Medulla oblongata (tissue), 1 donor: ENCODE measurements around the gene KLHL22.
"Not testable (repeated sequence)": the region's sequence is repeated elsewhere in the genome, so short reads cannot be mapped to it uniquely, and the experiment has no call there.

Experiments used
- DNase-seq: peaks from one replicate; pipeline ENCODE4 v3.0.0-alpha.2; 2015; ENCODE audit errors: extremely low spot score

KLHL22 gene

DNA sequence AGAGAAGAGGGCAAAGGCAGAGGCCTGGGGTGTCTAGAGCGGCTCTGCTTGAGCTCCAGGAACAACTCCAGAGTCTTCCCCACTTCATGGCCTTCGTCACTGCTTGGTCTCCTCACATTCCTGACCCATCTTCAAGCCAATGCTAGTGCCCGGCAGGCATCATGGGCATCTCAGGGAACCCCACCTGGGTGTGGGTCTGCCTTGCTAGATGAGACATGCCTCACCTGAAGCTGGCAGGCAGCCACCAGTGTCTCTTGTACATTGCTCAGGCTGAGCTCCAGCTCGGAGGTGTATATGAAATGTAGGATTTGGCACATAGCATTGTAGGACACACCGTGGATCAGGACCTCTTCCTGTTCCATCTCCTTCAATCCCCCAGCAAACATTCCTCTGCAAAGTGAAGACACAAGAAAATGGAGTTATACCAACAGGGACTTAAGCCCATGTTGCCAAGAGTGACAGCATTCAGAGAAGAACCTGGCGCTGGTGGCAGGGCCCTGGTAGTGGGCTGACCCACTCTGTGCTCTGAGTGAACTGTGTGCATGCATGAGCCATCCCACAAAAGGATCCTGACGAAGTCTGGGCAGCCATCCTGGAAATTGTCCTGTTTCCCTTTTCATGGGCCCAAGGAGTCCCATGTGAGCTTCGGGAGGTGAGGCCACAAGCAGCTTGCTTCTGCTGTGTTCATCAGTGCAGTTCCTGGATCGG lies 24.3 kb downstream of the KLHL22 start:
- peak; percentile 44 for DNase-seq

DNA sequence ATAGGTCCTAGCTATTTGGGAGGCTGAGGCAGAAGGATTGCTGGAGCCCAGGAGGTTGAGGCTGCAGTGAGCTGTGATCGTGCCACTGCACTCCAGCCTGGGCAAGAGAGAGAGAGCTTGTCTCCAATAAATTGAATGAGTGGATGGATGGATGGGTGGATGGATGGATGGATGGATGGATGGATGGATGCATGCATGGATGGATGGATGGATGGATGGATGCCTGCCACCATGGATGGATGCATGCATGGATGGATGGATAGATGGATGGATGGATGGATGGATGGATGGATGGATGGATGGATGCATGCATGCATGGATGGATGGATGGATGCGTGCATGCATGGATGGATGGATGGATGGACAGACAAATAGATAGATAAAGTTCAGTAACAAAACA lies 25.1 kb downstream of the KLHL22 start:
- not testable (repeated sequence) for DNase-seq

- DNase-seq = no peak
These were observed 26.3 kb downstream of the KLHL22 start for GRCh38 chr22:20469110-20469868.

GRCh38 chr22:20466659-20467379 lies 28.8 kb downstream of the KLHL22 start:
- DNase-seq = no peak

DNA sequence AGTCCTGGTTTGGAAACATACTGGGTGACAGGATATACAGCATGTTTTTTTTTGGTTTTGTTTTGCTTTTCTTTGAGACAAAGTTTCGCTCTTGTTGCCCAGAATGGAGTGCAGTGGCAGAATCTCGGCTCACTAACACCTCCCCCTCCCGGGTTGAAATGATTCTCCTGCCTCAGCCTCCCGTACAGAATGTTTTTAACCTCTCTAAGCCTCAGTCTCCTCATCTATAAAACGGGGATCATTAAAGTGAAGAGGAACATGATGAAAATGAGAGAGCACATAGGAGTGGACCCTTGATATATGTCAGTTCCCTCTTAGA lies 29.9 kb downstream of the KLHL22 start:
- DNase-seq = no peak

- DNase-seq = no peak
These were observed 30.5 kb downstream of the KLHL22 start for GRCh38 chr22:20464912-20465758.

- DNase-seq = no peak
These were observed 31.4 kb downstream of the KLHL22 start for GRCh38 chr22:20464096-20464614.

DNA sequence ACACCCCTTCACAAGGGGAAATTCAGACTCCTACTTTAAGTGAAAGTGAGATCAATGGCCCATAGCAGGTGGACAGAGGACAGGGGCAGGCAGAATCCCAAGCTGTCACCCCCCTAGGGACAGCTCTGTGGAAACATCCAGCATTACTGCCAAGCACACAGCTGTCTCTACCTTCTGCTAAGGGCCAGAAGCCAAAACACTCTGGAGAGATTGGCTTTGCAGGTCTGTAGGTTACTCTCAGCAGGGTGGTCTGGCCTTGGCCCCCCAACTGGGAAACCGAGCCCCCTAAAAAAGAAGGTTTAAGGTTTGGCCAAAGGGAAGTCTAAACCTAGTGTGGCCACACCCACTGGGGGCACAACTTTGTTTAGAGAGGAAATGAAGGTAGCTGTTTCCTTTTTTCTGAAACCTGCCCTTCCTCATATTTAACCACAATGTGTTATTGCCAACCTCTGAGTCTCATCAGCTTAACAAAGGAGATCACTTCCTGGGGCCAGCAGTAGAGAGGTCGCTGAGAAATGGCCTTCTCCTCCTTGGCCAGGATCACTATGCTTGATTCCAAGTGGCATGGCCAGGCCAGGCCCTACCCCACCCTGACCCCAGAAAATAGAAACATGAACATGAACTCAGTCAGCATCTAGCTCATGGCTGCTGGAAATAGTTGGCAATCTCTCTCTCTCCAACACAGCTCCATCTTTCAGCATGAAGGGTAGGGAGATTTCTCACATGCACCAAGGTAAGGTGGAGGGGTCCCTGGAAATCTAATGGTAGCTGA lies 32.1 kb downstream of the KLHL22 start:
- no peak for DNase-seq

- DNase-seq = no peak
These were observed 35.7 kb downstream of the KLHL22 start for GRCh38 chr22:20459862-20460261.

DNA sequence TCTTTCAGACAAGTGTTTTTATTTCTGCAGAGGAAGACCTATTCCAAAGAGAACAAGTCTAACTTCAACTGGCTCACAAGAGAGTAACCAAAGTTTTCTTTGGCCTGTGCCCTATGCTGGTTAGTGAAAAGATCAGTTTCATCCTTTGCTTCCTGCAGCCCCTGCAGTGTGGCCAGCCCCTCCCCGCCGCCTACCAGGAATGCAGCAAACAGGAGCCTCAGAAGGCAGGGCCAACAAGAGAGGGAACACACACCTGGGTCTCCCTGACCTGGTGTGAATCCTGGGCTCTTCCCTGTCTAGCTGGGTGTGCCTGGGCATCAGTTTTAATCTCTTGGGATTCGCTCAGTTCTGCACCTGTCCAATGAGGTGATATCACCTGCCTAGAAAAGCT lies 36.4 kb downstream of the KLHL22 start:
- no peak for DNase-seq

DNA sequence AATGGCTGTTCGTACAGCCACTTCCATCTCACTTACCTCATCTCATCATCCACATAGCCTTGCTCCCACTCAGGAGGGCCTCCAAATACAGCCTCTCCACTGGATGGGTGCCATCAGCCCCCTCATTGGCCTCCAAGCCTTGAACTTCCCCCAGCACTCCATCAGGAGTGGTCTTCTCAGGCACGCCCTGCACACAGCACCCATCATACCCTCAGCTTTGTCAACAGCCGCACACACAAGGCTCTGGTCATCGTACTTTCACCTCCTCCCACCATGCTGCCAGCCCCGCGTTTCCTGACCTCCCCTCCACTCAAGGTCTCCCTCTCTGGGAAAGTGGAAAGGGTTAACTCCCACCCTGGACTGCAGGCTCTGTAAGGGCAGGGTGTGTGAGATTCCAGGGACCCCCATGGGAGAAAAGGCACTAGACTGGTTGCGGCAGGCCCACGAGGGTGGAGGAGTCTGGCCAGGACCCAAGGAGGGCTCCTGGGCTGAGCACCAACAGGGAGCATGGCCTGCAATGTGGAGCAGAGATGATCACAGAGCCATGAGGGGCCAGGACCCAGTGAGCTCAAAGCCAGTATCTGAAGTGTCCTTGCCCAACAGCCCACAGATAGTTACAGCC lies 37.0 kb downstream of the KLHL22 start:
- DNase-seq = no peak

GRCh38 chr22:20457506-20458240 lies 37.9 kb downstream of the KLHL22 start:
- no peak for DNase-seq

DNA sequence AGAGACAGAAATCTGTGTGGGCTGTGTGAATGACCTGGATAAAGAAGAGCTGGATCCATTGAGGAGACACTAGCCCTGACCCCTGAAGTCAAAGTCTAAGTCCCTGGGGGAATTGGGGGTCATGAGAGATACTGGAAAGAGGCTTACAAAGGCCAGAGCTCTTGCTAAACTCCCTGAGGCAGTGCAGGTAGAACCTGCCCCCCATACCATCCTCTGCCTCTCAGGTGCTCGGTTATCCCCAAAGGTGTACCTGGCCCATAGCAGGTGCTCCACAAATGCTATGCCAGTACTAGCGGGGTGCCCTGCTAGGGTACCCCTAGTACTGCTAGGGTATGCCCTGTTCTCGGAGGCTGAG lies 38.9 kb downstream of the KLHL22 start:
- no peak for DNase-seq

DNA sequence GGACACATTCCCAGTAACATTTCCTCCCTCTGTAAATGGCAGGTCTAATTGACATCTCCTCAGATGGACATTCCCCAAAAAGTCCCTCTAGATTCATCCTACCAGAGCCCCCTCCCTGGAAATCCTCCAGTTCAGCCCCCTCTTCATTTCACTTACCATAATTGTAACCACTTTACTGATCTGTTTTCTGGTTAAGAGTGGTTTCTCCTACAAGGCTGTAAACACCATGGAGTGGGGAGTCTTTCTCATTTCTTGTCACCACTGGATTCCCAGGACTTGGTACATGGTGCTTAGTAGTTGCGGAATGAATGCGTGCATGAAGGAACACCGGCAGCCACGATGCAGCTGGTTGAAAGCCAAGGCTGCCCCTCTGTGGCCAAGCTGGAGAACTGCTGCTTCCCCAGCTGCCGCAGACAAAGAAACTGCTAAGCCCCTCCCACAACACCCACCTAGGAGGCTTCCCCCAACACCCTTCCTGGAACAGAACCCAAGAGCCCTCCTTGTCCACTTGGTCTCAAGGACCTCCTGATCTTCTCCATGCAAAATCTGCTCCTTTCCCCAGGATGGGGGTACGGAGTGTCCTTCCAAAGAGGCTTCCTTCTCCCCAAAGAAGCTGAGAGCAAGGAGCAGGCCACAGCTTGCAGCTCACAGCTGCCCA lies 39.4 kb downstream of the KLHL22 start:
- peak; percentile 71 for DNase-seq

DNA sequence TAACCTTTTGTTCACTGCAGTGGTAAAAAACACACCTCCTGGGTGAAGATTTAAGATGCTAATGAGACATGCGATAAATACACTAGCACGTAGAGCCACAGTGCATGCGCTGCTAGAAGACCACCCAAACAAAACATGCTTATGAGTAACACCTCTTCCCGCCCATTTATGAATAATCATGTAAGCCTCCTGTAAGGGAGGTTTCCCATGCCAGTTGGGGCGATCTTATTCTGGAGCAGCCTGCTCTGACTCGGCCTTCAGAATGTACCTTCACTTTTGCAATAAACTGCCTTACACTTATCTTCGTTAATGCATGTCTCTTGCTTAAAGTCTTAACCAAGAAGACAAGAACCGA lies 39.9 kb downstream of the KLHL22 start:
- no peak for DNase-seq

DNA sequence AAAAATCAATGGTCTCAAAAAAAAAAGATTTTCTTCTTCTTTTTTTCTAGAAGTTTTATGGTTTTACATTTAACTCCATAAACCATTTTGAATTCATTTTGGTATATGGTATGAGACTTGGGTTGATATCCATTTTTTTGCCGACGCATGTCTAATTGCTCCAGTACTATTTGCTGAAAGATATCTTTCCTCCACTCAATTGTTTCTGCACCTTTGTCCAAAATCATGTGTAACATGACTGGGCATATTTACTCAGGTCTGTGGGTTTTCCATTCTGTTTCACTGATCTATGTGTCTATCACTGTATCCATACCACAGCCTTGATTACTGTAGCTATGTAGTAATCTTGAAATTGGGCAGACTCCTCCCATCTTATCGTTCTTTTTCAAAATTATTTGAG lies 42.4 kb downstream of the KLHL22 start:
- no peak for DNase-seq

DNA sequence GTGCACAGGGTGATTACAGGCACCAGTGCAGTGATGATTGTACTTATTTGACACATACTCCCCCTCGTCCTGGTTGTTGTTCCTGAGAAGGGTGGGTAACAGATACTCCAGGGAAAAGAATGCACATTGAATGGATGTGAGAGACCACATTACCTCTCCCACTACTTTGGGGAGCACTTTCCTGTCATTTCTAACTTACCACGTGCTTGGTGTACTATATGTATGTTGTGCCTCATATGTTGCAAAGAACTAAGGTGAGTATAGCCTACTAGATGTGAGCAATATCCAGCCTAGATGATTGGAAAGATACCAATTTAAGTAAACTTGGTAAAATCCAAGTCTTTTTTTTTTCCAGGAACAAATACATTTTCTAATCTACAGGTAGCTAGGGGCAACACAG lies 43.7 kb downstream of the KLHL22 start:
- DNase-seq = no peak

DNA sequence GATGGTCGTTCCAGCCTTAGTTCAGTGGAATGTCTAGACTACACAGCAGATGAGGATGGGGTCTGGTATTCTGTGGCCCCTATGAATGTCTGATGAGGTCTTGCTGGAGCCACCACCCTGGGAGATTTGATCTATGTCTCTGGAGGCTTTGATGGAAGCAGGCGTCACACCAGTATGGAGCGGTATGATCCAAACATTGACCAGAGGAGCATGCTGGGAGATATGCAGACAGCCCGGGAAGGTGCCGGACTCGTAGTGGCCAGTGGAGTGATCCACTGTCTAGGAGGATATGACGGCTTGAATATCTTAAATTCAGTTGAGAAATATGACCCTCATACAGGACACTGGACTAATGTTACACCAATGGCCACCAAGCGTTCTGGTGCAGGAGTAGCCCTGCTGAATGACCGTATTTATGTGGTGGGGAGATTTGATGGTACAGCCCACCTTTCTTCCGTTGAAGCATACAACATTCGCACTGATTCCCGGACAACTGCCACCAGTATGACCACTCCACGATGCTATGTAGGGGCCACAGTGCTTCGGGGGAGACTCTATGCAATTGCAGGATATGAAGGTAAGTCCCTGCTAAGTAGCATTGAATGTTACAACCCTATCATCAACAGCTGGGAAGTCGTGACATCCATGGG lies 44.3 kb downstream of the KLHL22 start:
- DNase-seq = not testable (repeated sequence)

DNA sequence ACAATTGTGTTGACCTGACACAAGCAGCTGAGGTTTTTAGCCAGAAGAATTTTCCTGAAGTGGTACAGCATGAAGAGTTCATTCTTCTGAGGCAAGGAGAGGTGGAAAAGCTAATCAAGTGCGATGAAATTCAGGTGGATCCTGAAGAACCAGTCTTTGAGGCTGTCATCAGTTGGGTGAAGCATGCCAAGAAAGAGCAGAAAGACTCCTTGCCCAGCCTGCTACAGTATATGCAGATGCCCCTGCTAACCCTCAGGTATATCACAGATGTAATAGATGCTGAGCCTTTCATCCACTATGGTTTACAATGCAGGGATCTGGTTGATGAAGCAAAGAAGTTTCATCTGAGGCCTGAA lies 45.1 kb downstream of the KLHL22 start:
- DNase-seq = no peak
